Tibial artery (tissue), 4 donors: ENCODE results near the gene TLCD3B.

Experiments
- DNase-seq, 2 donors: peaks; one replicate each; pipeline ENCODE4 v3.0.0-alpha.2; 2019
- H3K27ac ChIP-seq, 2 donors: fragments of 200-600 bp; sonication (generic) in 1 of 2; 1 replicate in 1 of 2; 2 replicates in 1 of 2; pipeline ENCODE4 v1.5.1; 2018 to 2019; ENCODE audit warnings: mild to moderate bottlenecking in 1 of 2
- H3K27me3 ChIP-seq, 2 donors: fragments of 200-600 bp; sonication (generic) in 1 of 2; one replicate each; pipeline versions ENCODE4 v1.5.1 to v1.6.0; 2016 to 2019
- H3K36me3 ChIP-seq, 3 donors: fragments of 200-600 bp; sonication (generic) in 2 of 3; one replicate each; pipeline ENCODE4 v1.5.1; 2016 to 2019; ENCODE audit warnings: mild to moderate bottlenecking in 2 of 3
- H3K4me1 ChIP-seq, 4 donors: fragments of 200-600 bp; sonication (generic) in 2 of 4; 1 replicate in 3 of 4; 2 replicates in 1 of 4; pipeline ENCODE4 v1.5.1; 2016 to 2019
- H3K4me3 ChIP-seq, 2 donors: fragments of 200-600 bp; sonication (generic) in 1 of 2; 1 replicate in 1 of 2; 2 replicates in 1 of 2; pipeline ENCODE4 v1.5.1; 2018 to 2019; ENCODE audit warnings: mild to moderate bottlenecking in 2 of 2
- H3K9me3 ChIP-seq, 3 donors: fragments of 200-600 bp; sonication (generic) in 1 of 3; one replicate each; pipeline ENCODE4 v1.5.1; 2016 to 2019
- intact Hi-C: fragments of 100-400 bp; cut with DNase I; formaldehyde crosslinking; loops from one replicate; pipeline ENCODE4 v1.15.0; 2023; ENCODE audit warnings: low total_unique reads
- TF ChIP-seq, protein P1 (sequence below), 2 experiments: fragments of 200-600 bp in 1 of 2; fragments of 450-650 bp in 1 of 2; IDR thresholded peaks; one replicate each; pipeline ENCODE4 v1.5.1; 2017 to 2019; ENCODE audit warnings: antibody characterized with exemption in 2 of 2, mild to moderate bottlenecking in 1 of 2, moderate library complexity in 1 of 2

The TLCD3B gene

DNA sequence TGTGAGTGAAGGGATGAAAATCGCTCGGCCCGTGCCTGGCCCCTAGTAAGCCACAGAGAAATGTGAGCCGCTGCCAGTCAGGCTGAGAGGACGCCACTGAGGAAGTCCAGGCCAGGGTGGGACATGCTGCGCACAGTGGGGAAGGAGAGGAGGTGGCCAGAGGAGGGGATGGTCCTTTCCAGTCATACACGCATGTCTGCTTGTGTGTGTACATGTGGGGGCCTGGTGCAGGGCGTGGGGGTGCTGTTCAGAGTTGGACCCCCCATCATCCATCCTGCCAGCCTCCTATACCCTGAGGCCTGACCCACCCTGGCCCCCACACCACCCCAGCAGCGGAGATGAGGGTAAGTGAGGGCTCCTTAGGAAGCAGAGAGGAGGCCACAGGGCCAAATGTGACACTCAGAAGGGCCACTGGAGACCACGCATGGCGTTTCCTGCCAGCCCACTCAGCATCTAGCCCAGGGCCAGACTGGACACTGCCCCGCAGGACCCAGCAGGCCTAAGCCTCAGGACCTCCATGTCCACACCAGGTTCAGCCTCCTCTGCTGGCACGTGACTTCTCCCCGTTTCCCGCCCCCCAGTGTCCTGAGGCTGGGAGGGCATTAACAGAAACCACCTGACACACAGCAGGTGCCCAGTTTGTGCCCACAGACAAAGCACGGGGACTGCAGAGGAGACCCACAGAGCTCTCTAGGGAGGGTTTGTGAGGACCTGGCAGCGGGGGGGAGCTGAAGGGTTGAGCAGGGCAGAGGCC is 27.2 kb downstream of the TLCD3B start:
- Histone ChIP-seq H3K27me3 (peaks cover 0 to 27% of the 10 kb centered on the region in 2 donors), H3K9me3 (no peaks in the 10 kb centered on the region), H3K36me3 (peaks cover 0 to 55% (median 35%) of the 10 kb centered on the region in 3 donors), H3K4me3 (no peak overlapping the region), H3K4me1 (peaks cover 0 to 4% (median 0%) of the 10 kb centered on the region in 4 donors), H3K27ac (no peak overlapping the region)
- intact Hi-C loops, result loop anchor here (10.0 kb wide), 1 partner anchor 79 kb away; the partner anchor contains the start of gene KCTD13
- TF ChIP-seq, protein P1, sequence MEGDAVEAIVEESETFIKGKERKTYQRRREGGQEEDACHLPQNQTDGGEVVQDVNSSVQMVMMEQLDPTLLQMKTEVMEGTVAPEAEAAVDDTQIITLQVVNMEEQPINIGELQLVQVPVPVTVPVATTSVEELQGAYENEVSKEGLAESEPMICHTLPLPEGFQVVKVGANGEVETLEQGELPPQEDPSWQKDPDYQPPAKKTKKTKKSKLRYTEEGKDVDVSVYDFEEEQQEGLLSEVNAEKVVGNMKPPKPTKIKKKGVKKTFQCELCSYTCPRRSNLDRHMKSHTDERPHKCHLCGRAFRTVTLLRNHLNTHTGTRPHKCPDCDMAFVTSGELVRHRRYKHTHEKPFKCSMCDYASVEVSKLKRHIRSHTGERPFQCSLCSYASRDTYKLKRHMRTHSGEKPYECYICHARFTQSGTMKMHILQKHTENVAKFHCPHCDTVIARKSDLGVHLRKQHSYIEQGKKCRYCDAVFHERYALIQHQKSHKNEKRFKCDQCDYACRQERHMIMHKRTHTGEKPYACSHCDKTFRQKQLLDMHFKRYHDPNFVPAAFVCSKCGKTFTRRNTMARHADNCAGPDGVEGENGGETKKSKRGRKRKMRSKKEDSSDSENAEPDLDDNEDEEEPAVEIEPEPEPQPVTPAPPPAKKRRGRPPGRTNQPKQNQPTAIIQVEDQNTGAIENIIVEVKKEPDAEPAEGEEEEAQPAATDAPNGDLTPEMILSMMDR (IDR thresholded peaks at IDR 0.05), result no peak
- no peak for DNase-seq

- TF ChIP-seq, protein P1 (IDR thresholded peaks at IDR 0.05), result no peak
- Histone ChIP-seq H3K27ac (no peak overlapping the region), H3K9me3 (no peaks in the 10 kb centered on the region), H3K36me3 (peaks cover 0 to 58% (median 35%) of the 10 kb centered on the region in 3 donors), H3K27me3 (peaks cover 0 to 16% of the 10 kb centered on the region in 2 donors), H3K4me1 (peaks cover 0 to 4% (median 0%) of the 10 kb centered on the region in 4 donors), H3K4me3 (no peak overlapping the region)
- DNase-seq, result no peak
- intact Hi-C loops, result loop anchor here (10.0 kb wide), 1 partner anchor 78 kb away; the partner anchor contains the start of gene KCTD13
These were observed 28.3 kb downstream of the TLCD3B start for GRCh38 chr16:30002614-30003346.

- H3K4me3 ChIP-seq, result no peak overlapping the region
- H3K9me3 ChIP-seq, result no peaks in the 10 kb centered on the region
- H3K27ac ChIP-seq, result no peak overlapping the region
- H3K4me1 ChIP-seq, result peaks cover 0 to 11% (median 9%) of the 10 kb centered on the region in 4 donors
- intact Hi-C loops, result loop anchor here (10.0 kb wide), 1 partner anchor 76 kb away; the partner anchor contains the start of gene KCTD13
- peaks cover 0 to 61% (median 35%) of the 10 kb centered on the region in 3 donors for H3K36me3 ChIP-seq
- no peak for DNase-seq
- H3K27me3 ChIP-seq, result no peaks in the 10 kb centered on the region
- TF ChIP-seq, protein P1 (IDR thresholded peaks at IDR 0.05), result no peak
These were observed 30.1 kb downstream of the TLCD3B start for GRCh38 chr16:30000735-30001631.

GRCh38 chr16:29999605-30000004 is 31.5 kb downstream of the TLCD3B start:
- H3K9me3 ChIP-seq, result no peaks in the 10 kb centered on the region
- H3K27ac ChIP-seq, result no peak overlapping the region
- peaks cover 0 to 14% (median 12%) of the 10 kb centered on the region in 4 donors for H3K4me1 ChIP-seq
- H3K4me3 ChIP-seq, result no peak overlapping the region
- TF ChIP-seq, protein P1 (IDR thresholded peaks at IDR 0.05), result no peak
- peaks cover 0 to 55% (median 35%) of the 10 kb centered on the region in 3 donors for H3K36me3 ChIP-seq
- no peaks in the 10 kb centered on the region for H3K27me3 ChIP-seq
- intact Hi-C loops, result loop anchor here (10.0 kb wide), 2 partner anchors 75 to 185 kb away; partner anchors contain the start of genes KCTD13, PAGR1 and PRRT2
- DNase-seq, result no peak

GRCh38 chr16:29996766-29997250 is 34.3 kb downstream of the TLCD3B start:
- no peak for DNase-seq
- Histone ChIP-seq H3K4me1 (peaks cover 0 to 23% (median 18%) of the 10 kb centered on the region in 4 donors), H3K36me3 (peaks cover 10 to 53% (median 44%) of the 10 kb centered on the region in 3 donors), H3K27ac (peak overlapping the region; percentile 87 to 95), H3K9me3 (no peaks in the 10 kb centered on the region), H3K27me3 (no peaks in the 10 kb centered on the region), H3K4me3 (peak overlapping the region; percentile 66 to 75)
- intact Hi-C loops, result loop anchor here (10.0 kb wide), 1 partner anchor 182 kb away; the partner anchor contains the start of genes PAGR1 and PRRT2
- TF ChIP-seq, protein P1 (IDR thresholded peaks at IDR 0.05), result no peak
